Measurements from ENCODE around the gene HSPA14. TPM values are rescaled to one million over a fixed set of nuclear protein-coding genes. Genes with fewer than 3 reads are reported as not detected.
A peak's percentile ranks its signal among the peaks of the same experiment; 100 is the strongest.

HSPA14 gene
- total RNA-seq, 3 donors from 2014 or later (not counting 1 experiment from before 2014, with no cell fraction given) = 18.9 to 25.6 (median 24.5) TPM

GRCh38 chr10:14909101-14909500 is 71.0 kb downstream of the HSPA14 start:
- H3K4me3 Mint-ChIP-seq = no peak overlapping the region
- H3K27ac ChIP-seq (ENCODE audit: low read length) = no peak overlapping the region
- H3K9me3 Mint-ChIP-seq = no peaks in the 10 kb centered on the region
- H3K4me1 ChIP-seq (ENCODE audit: control insufficient read depth, insufficient read depth, low read length) = no peaks in the 10 kb centered on the region
- H3K4me3 ChIP-seq (ENCODE audit: low read length) = no peak overlapping the region
- DNase-seq (no peak), ATAC-seq (no peak)
- no peaks in the 10 kb centered on the region for H3K27me3 Mint-ChIP-seq (ENCODE audit: low read depth in 2 of 2)
- no peak for TF ChIP-seq CTCF (IDR thresholded peaks at IDR 0.05)
- 97% methylated on average over 2 of the region's 2 CpGs for WGBS (ENCODE audit: insufficient coverage)
- peak overlapping the region; percentile 44 to 46 for H3K27ac Mint-ChIP-seq
- H3K36me3 ChIP-seq (ENCODE audit: control insufficient read depth, insufficient read depth, low read length) = peaks cover 60% of the 10 kb centered on the region
- H3K27me3 ChIP-seq (ENCODE audit: control insufficient read depth, insufficient read depth, low read length) = no peaks in the 10 kb centered on the region
- peaks cover 4 to 24% of the 10 kb centered on the region in 2 donors for H3K4me1 Mint-ChIP-seq
- intact Hi-C loops (cut with micrococcal nuclease) = no loop called here
- H3K9me3 ChIP-seq (ENCODE audit: control insufficient read depth, insufficient read depth, low read length) = no peaks in the 10 kb centered on the region
- peaks cover 27% of the 10 kb centered on the region for H3K36me3 Mint-ChIP-seq

- intact Hi-C loops (cut with micrococcal nuclease) = no loop called here
- H3K36me3 Mint-ChIP-seq = peaks cover 39% of the 10 kb centered on the region
- H3K27ac ChIP-seq (ENCODE audit: low read length) = no peak overlapping the region
- H3K27me3 Mint-ChIP-seq (ENCODE audit: low read depth in 2 of 2) = no peaks in the 10 kb centered on the region
- no peak overlapping the region for H3K4me3 ChIP-seq (ENCODE audit: low read length)
- H3K9me3 ChIP-seq (ENCODE audit: control insufficient read depth, insufficient read depth, low read length) = no peaks in the 10 kb centered on the region
- no peaks in the 10 kb centered on the region for H3K27me3 ChIP-seq (ENCODE audit: control insufficient read depth, insufficient read depth, low read length)
- WGBS (ENCODE audit: insufficient coverage) = 97% methylated on average over 4 of the region's 4 CpGs
- H3K27ac Mint-ChIP-seq = no peak overlapping the region
- H3K4me3 Mint-ChIP-seq = no peak overlapping the region
- H3K4me1 Mint-ChIP-seq = peaks cover 15 to 31% of the 10 kb centered on the region in 2 donors
- DNase-seq (no peak), ATAC-seq (no peak)
- TF ChIP-seq CTCF (IDR thresholded peaks at IDR 0.05) = no peak
- H3K4me1 ChIP-seq (ENCODE audit: control insufficient read depth, insufficient read depth, low read length) = no peaks in the 10 kb centered on the region
- peaks cover 70% of the 10 kb centered on the region for H3K36me3 ChIP-seq (ENCODE audit: control insufficient read depth, insufficient read depth, low read length)
- H3K9me3 Mint-ChIP-seq = no peaks in the 10 kb centered on the region
Measured at GRCh38 chr10:14910953-14911352, 72.8 kb downstream of the HSPA14 start.

- Histone ChIP-seq H3K27ac (ENCODE audit: low read length) (no peak overlapping the region), H3K4me3 (ENCODE audit: low read length) (no peak overlapping the region), H3K9me3 (ENCODE audit: control insufficient read depth, insufficient read depth, low read length) (no peaks in the 10 kb centered on the region), H3K36me3 (ENCODE audit: control insufficient read depth, insufficient read depth, low read length) (peaks cover 77% of the 10 kb centered on the region), H3K27me3 (ENCODE audit: control insufficient read depth, insufficient read depth, low read length) (no peaks in the 10 kb centered on the region), H3K4me1 (ENCODE audit: control insufficient read depth, insufficient read depth, low read length) (no peaks in the 10 kb centered on the region)
- TF ChIP-seq CTCF (IDR thresholded peaks at IDR 0.05) = no peak
- peaks cover 17 to 30% of the 10 kb centered on the region in 2 donors for H3K4me1 Mint-ChIP-seq
- no peak overlapping the region for H3K4me3 Mint-ChIP-seq
- peaks cover 47% of the 10 kb centered on the region for H3K36me3 Mint-ChIP-seq
- DNase-seq (no peak), ATAC-seq (no peak)
- intact Hi-C loops (cut with micrococcal nuclease) = no loop called here
- H3K27ac Mint-ChIP-seq = no peak overlapping the region
- WGBS (ENCODE audit: insufficient coverage) = 99% methylated on average over 3 of the region's 3 CpGs
- no peaks in the 10 kb centered on the region for H3K9me3 Mint-ChIP-seq
- no peaks in the 10 kb centered on the region for H3K27me3 Mint-ChIP-seq (ENCODE audit: low read depth in 2 of 2)
Measured at GRCh38 chr10:14911801-14912200, 73.7 kb downstream of the HSPA14 start.

- Mint-ChIP-seq H3K4me3 (no peak overlapping the region), H3K27ac (peak overlapping the region in 1 of 2 donors; percentile 11), H3K36me3 (peaks cover 47% of the 10 kb centered on the region), H3K9me3 (no peaks in the 10 kb centered on the region), H3K4me1 (peaks cover 17% of the 10 kb centered on the region in 2 donors), H3K27me3 (ENCODE audit: low read depth in 2 of 2) (no peaks in the 10 kb centered on the region)
- peaks cover 80% of the 10 kb centered on the region for H3K36me3 ChIP-seq (ENCODE audit: control insufficient read depth, insufficient read depth, low read length)
- no peak overlapping the region for H3K4me3 ChIP-seq (ENCODE audit: low read length)
- no peak overlapping the region for H3K27ac ChIP-seq (ENCODE audit: low read length)
- 100% methylated on average over 2 of the region's 2 CpGs for WGBS (ENCODE audit: insufficient coverage)
- no peak for DNase-seq
- H3K4me1 ChIP-seq (ENCODE audit: control insufficient read depth, insufficient read depth, low read length) = no peaks in the 10 kb centered on the region
- ATAC-seq = no peak
- H3K9me3 ChIP-seq (ENCODE audit: control insufficient read depth, insufficient read depth, low read length) = no peaks in the 10 kb centered on the region
- no peaks in the 10 kb centered on the region for H3K27me3 ChIP-seq (ENCODE audit: control insufficient read depth, insufficient read depth, low read length)
- intact Hi-C loops (cut with micrococcal nuclease) = no loop called here
- no peak for TF ChIP-seq CTCF (IDR thresholded peaks at IDR 0.05)
Measured at GRCh38 chr10:14916600-14916999, 78.5 kb downstream of the HSPA14 start.

Measured in natural killer cell (primary cell).